Stimulated activated naive CD8-positive, alpha-beta T cell treated with anti-CD3 and anti-CD28 coated beads, Interleukin-15, Interleukin-2, amounts not matched to agents 100 U/mL and 50 U/mL, for 24 hours (primary cell): Measurements from ENCODE around the gene S100A2.
"Not testable (repeated sequence)": the region's sequence is repeated elsewhere in the genome, so short reads cannot be mapped to it uniquely, and the experiment has no call there.

Source experiments
- ATAC-seq: fragments of 150-1000 bp; cut with Tn5 transposase; one replicate; pipeline ENCODE4 v1.10.0; 2021
- DNase-seq: peaks from one replicate; pipeline ENCODE4 v3.0.0; 2021

S100A2 gene

DNA sequence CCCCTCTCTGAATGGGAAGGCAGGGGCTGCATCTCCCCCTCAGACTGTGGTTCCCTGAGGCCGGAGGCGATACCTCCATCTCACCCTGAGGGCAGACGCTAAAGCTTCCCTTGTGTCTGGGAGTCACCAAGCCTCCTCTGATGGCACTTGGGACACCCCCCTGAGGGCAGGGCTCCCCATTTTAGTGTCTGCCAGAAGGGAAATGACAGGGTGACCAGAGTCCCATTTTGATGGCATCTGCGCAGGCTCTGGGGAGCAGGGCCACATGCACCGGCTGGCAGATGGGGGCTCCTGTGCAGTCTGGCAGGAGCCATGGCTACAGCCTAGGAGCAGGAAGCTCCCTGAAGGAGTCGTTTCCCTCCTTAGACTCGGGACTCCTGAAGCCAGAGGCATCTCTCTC lies 1.7 kb downstream of the S100A2 start:
- no peak for DNase-seq
- ATAC-seq, result no peak

- DNase-seq (no peak), ATAC-seq (no peak)
These were observed 2.2 kb downstream of the S100A2 start for GRCh38 chr1:153563483-153563901.

DNA sequence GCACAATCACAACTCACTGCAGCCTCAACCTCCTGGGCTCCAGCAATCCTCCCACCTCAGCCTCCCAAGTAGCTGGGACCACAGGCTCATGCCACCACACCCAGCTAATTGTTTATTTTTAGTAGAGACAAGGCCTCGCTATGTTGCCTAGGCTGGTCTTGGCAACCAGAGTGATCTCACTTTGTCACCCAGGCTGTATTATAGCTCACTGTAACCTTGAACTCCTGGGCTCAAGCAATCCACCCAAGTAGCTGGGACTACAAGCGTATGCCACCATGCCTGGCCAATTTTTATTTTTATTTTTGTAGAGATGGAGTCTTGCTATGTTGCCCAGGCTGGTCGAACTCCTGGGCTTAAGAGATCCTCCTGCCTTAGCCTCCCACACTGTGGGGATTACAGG lies 3.6 kb downstream of the S100A2 start:
- ATAC-seq, DNase-seq: not testable (repeated sequence)

GRCh38 chr1:153561466-153561985 lies 4.1 kb downstream of the S100A2 start:
- no peak for ATAC-seq
- DNase-seq, result no peak

DNA sequence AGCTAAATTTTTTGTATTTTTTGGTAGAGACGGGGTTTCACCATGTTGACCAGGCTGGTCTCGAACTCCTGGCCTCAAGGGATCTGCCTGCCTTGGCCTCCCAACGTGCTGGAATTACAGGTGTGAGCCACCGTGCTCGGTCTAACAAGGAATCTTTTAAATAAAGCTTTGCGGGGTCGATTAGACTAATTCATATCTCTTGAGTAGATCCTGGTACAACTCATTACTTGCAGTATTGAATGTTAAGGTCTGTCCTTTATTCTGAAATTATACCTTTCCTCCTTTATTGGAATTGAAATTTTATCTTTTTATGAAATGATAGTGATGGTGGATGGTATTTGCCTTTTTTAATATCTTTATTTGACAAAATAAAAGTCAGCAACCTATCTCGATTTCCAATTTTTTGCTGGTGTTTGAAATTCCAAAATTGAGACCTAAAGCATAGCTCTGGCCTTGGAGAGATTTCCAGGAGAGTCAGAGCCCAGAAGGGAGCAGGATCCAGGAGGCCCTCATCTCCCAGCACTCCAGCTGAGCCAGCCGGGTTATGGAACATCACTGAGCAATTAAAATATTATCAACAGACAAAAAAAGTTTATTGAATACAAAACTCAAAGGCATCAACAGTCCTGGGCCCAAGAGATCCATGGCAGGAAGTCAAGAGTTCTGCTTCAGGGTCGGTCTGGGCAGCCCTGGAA lies 4.7 kb downstream of the S100A2 start:
- ATAC-seq (no peak), DNase-seq (no peak)

DNA sequence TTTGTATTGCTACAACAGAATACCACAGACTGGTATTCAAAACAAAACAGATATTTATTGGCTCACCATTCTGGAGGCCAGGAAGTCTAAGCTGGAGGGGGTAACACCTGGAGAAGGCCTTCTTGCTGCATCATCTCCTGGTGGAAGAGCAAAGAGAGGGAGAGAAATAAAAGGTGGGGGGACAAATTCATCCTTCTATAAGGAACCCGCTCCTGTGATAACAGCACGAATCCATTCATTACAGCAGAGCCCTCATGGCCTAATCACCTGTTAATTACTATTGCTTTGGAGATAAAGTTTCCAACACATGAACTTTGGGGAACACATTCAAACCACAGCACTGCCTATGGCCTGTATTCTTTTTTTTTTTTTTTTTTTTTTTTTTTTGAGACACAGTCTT lies 5.4 kb downstream of the S100A2 start:
- no peak for DNase-seq

GRCh38 chr1:153557877-153558276 lies 7.8 kb downstream of the S100A2 start:
- ATAC-seq, result no peak
- DNase-seq, result no peak

More for the DNA sequence above, 5.4 kb downstream of the S100A2 start:
- ATAC-seq, result no peak

GRCh38 chr1:153556348-153556747 lies 9.3 kb downstream of the S100A2 start:
- ATAC-seq (no peak), DNase-seq (no peak)

DNA sequence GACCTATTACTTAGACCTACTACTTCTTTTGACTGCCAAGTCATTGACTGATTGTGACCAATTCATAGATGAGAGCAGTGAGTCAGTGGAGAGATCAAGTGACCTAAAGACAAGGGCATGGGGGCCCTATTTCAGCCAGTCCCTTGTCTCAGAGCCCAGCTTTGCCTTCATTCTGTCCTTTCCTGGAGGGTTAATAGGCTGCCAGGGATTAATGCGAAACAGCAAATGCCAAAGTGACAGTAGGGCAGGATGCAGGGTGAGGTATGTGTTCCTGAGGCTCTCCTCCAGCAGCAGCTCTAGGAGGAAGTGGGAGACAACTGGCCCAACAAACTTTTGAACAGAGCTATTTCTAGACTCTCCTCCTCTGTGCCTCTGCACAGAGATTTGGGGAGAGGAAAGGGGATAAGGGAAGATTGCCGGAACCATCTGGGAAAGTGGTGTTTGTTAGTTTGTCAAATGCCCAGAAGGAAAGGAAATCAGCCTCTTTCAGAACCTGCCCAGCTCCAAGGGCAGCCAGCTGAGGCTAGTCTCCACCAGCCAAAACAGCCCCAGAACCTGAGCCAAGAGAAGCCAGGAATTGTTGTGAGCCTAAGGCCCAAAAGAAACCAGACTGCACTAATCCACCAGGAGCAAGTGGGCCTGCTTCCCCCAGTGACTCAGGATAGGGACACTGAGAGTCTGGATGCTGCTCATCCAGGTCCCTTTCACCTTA lies 11.7 kb downstream of the S100A2 start:
- ATAC-seq, result no peak
- DNase-seq, result no peak

- DNase-seq (no peak), ATAC-seq (no peak)
These were observed 12.5 kb downstream of the S100A2 start for GRCh38 chr1:153553096-153553495.

DNA sequence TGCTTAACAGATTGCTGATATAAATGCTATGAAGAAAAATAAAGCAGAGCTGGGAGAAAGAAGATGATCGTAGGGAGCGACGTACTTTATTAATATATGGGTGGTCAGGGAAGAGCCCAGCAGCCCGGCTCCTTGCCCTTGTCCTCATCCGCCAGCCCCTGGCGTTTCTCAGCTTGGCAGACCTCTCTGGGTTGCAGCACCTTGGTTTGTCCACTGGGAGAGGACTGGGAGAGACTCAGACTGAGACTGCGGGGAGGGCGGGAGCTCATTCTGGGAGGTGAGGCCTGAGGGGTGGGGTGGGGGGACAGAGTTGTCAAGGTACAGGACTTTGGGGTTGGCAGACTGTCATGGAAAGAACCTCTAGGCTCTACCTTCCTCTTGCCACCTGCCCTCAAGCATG lies 13.3 kb downstream of the S100A2 start:
- no peak for DNase-seq
- no peak for ATAC-seq

DNA sequence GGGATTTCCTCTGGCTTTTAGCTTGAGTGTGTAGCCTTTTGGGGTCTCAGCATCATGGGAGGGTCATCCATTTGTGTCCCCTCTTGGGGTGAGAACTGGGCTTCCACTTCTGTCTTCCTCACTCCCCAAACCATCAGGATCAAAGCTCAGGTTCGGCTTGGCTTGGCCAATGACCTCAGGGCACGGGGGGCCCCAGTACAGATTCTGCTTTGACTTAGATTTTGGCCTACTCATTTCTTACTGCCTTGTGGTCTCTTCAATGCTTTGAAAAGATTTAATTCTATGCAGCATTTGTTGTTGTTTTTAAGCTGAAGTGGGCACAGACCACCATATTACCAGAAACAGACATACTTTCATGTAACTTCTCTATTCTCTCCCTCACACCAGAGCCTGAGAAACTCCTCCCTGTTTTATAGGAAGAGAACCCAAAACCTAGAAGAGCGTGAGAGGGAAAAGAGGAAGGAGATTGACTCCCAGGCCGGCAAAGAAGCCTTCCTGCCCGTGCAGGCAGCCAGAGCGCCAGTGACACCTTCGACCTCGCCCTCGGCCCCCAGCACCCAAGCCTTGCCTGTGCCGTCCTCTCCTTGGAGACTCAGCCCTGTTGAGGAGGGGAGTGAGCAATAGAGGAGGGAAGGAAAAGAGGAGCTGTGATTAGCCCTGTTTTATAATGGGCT lies 14.7 kb downstream of the S100A2 start:
- DNase-seq, result no peak
- ATAC-seq, result no peak

DNA sequence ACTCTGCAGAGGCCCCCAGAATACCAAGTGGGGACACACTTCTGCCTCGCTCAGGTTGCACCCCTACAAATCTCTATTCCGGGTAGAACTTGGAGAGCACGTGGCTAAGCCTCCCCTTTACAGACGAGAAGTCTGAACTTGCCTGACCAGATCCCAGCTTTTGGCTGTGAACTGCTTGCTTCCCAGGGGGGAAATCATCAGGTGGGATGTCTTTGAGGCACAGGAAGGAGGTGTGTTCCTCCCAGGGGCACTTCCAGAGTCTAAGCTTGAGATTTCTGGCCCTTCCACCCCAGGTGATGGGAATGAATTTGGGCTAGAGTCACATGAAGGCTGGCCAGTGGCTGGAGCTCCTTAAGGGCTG lies 15.3 kb downstream of the S100A2 start:
- ATAC-seq, result no peak
- DNase-seq, result no peak

GRCh38 chr1:153549741-153550397 lies 15.8 kb downstream of the S100A2 start:
- ATAC-seq, result no peak
- no peak for DNase-seq

DNA sequence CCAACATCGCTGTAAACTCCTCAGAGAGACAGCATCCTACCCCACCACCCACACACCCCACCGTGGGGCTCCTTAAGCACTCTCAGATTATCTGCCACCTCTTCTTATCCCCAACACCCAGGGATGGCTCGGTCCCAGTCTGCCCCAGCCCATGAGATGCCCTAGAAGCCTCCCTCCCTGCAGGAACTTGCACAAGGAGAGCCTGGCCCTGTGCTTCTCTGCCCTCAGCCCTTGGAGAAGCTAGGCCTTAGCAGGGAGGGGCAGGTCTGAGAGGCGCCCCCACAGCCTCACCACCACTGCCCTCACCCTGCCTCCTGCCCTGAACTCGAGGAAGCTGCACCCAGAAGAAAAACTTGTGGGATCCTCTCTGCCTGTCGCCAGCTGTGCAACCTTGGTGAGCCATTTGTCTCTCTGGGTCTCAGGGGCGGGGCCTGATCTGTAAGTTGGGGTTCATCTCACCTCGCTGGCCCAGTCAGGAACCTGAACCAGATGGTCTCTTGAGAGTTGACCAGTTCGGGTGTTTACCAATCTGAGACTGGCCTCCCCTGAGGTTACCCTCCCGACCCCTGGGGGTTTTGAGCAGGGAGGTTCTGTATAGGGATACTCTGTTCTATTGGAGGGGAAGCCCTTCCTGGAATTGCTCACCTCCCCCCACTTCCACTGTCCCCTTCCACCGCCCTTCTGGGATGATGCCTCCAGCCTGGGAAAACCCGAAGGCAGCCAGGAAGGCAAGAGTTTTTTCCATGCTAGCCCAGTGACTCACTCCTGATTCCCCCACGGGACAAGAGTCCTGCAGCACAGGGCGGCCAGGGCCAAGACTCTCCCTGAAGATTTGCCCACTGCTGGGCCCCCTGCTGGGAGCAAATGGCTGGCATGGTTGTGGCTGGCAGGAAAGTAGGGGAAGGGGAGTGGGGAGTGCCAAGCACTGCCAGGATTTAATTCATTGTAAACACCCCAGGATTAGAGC lies 16.6 kb downstream of the S100A2 start, which contains the start of gene S100A3:
Gene S100A3 (minus strand): TSS at position 537 of the 967 bp plus-strand sequence. CDS start 773 bp downstream, outside the sequence.
- ATAC-seq (no peak), DNase-seq (no peak)

GRCh38 chr1:153547560-153548551 lies 17.8 kb downstream of the S100A2 start:
- ATAC-seq (no peak), DNase-seq (no peak)

DNA sequence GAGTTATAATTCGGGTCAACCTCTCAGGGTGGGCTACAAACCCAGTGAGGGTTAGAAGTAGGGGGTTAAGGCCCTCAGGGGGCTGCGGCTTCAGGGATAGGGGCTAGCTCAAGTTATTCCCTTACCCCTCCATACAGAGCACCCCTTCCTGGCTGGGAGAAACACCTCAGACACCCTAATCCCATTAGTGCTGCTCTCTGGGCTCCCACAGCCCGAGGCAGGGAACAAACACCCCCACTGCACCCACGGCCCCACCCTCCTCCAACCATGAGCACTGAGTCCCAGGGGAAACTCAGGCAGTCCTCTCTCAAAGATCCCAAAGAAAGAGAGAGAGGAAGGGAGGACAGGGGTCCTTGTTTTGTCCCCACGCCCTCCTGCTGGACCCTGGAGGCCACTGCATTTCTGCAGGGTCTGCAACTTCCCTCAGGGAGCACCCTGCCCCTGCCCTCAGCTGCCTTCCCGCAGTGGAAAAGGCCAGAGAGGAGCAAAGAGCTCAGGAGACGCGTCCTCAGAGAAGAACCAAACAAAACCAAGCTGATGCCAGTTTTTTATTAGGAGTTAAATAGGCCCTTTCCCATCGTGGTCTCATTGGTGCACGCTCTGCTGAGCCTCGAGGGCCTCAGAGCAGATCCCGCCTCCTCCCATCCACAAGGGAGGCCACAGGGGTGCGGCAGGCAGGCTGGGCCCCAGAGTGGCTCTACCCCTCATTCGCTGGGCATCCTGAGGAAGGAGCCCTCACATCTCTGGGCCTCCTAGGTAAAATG lies 18.7 kb downstream of the S100A2 start:
- ATAC-seq, result no peak
- no peak for DNase-seq

DNA sequence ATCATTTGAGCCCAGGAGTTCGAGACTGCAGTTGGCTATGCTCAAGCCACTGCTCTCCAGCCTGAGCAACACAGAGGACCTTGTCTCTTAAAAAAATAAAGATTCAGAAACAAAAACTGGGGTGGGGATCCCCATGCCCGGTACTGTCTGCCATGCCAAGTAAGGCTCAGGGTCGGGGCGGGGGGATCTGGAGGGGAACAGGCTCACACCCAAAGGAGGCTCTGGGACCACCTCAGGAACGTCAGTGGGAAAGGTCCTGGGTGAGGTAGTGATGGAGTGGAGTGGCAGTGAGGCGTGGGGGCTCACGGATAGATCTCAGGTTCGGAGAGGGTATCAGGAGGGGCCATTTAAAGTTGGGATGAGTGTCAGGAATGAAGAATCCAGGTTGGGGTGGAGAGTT lies 19.3 kb downstream of the S100A2 start:
- no peak for ATAC-seq
- no peak for DNase-seq
